ENCODE data around the gene SORCS1. TPM values are rescaled to one million over a fixed set of nuclear protein-coding genes. Genes with fewer than 3 reads are reported as not detected.

The SORCS1 gene
- total RNA-seq, 1 experiment from 2014 or later, result not detected

- DNase-seq, result no peak
- Histone ChIP-seq H3F3A (ENCODE audit: insufficient read depth, low read depth) (no peaks in the 10 kb centered on the region), H4K20me1 (ENCODE audit: insufficient read depth) (no peaks in the 10 kb centered on the region), H3K9me3 (ENCODE audit: insufficient read depth, low read depth) (no peaks in the 10 kb centered on the region), H3K9me2 (ENCODE audit: insufficient read depth) (no peaks in the 10 kb centered on the region), H3K27ac (no peak overlapping the region), H3K36me3 (ENCODE audit: low read depth) (no peaks in the 10 kb centered on the region), H3K27me3 (ENCODE audit: insufficient read depth, low read depth) (no peaks in the 10 kb centered on the region), H3K4me1 (replicated peaks; ENCODE audit: insufficient read depth) (no peaks in the 10 kb centered on the region), H2AFZ (no peak overlapping the region), H3K4me3 (no peak overlapping the region), H3K4me2 (no peak overlapping the region), H3K79me2 (ENCODE audit: low read depth) (no peaks in the 10 kb centered on the region)
- TF ChIP-seq CTCF (conservative IDR thresholded peaks at IDR 0.05) (no peak), EZH2 (IDR thresholded peaks at IDR 0.05; ENCODE audit: low read depth) (no peak)
- intact Hi-C loops (cut with micrococcal nuclease; ENCODE audit: unreplicated experiment), result no loop called here
- CTCF ChIA-PET, result no interaction called here
- POLR2A ChIA-PET (ENCODE audit: unreplicated experiment), result no interaction called here
- no TSS peak for BruUV-seq (replicated peaks)
Measured at GRCh38 chr10:106595281-106595680, 569.2 kb downstream of the SORCS1 start.

GRCh38 chr10:106593876-106594275 lies 570.6 kb downstream of the SORCS1 start:
- no TSS peak for BruUV-seq (replicated peaks)
- ChIA-PET POLR2A (ENCODE audit: unreplicated experiment) (no interaction called here), CTCF (no interaction called here)
- Histone ChIP-seq H2AFZ (no peak overlapping the region), H3K4me1 (replicated peaks; ENCODE audit: insufficient read depth) (no peaks in the 10 kb centered on the region), H3K4me3 (no peak overlapping the region), H3F3A (ENCODE audit: insufficient read depth, low read depth) (no peaks in the 10 kb centered on the region), H3K27ac (no peak overlapping the region), H3K79me2 (ENCODE audit: low read depth) (no peaks in the 10 kb centered on the region), H3K27me3 (ENCODE audit: insufficient read depth, low read depth) (no peaks in the 10 kb centered on the region), H3K9me3 (ENCODE audit: insufficient read depth, low read depth) (no peaks in the 10 kb centered on the region), H3K9me2 (ENCODE audit: insufficient read depth) (no peaks in the 10 kb centered on the region), H3K4me2 (no peak overlapping the region), H3K36me3 (ENCODE audit: low read depth) (no peaks in the 10 kb centered on the region), H4K20me1 (ENCODE audit: insufficient read depth) (no peaks in the 10 kb centered on the region)
- intact Hi-C loops (cut with micrococcal nuclease; ENCODE audit: unreplicated experiment), result no loop called here
- DNase-seq, result no peak
- TF ChIP-seq CTCF (conservative IDR thresholded peaks at IDR 0.05) (no peak), EZH2 (IDR thresholded peaks at IDR 0.05; ENCODE audit: low read depth) (no peak)

- H3K27me3 ChIP-seq (ENCODE audit: insufficient read depth, low read depth), result no peaks in the 10 kb centered on the region
- H4K20me1 ChIP-seq (ENCODE audit: insufficient read depth), result no peaks in the 10 kb centered on the region
- H3K27ac ChIP-seq, result no peak overlapping the region
- no peak for TF ChIP-seq EZH2 (IDR thresholded peaks at IDR 0.05; ENCODE audit: low read depth)
- BruUV-seq (replicated peaks), result no TSS peak
- H3F3A ChIP-seq (ENCODE audit: insufficient read depth, low read depth), result no peaks in the 10 kb centered on the region
- no peaks in the 10 kb centered on the region for H3K36me3 ChIP-seq (ENCODE audit: low read depth)
- H3K4me3 ChIP-seq, result no peak overlapping the region
- no peaks in the 10 kb centered on the region for H3K9me2 ChIP-seq (ENCODE audit: insufficient read depth)
- no peaks in the 10 kb centered on the region for H3K9me3 ChIP-seq (ENCODE audit: insufficient read depth, low read depth)
- intact Hi-C loops (cut with micrococcal nuclease; ENCODE audit: unreplicated experiment), result no loop called here
- POLR2A ChIA-PET (ENCODE audit: unreplicated experiment), result no interaction called here
- DNase-seq, result no peak
- no peaks in the 10 kb centered on the region for H3K79me2 ChIP-seq (ENCODE audit: low read depth)
- H2AFZ ChIP-seq, result no peak overlapping the region
- H3K4me1 ChIP-seq (replicated peaks; ENCODE audit: insufficient read depth), result no peaks in the 10 kb centered on the region
- CTCF ChIA-PET, result no interaction called here
- no peak overlapping the region for H3K4me2 ChIP-seq
Measured at GRCh38 chr10:106592396-106592795, 572.1 kb downstream of the SORCS1 start.

GRCh38 chr10:106582291-106582690 lies 582.2 kb downstream of the SORCS1 start:
- Histone ChIP-seq H3K4me2 (no peak overlapping the region), H3K4me1 (replicated peaks; ENCODE audit: insufficient read depth) (no peaks in the 10 kb centered on the region), H3K27ac (no peak overlapping the region), H3K9me2 (ENCODE audit: insufficient read depth) (no peaks in the 10 kb centered on the region), H3F3A (ENCODE audit: insufficient read depth, low read depth) (no peaks in the 10 kb centered on the region), H2AFZ (no peak overlapping the region), H4K20me1 (ENCODE audit: insufficient read depth) (no peaks in the 10 kb centered on the region), H3K9me3 (ENCODE audit: insufficient read depth, low read depth) (no peaks in the 10 kb centered on the region), H3K36me3 (ENCODE audit: low read depth) (no peaks in the 10 kb centered on the region), H3K79me2 (ENCODE audit: low read depth) (no peaks in the 10 kb centered on the region), H3K4me3 (no peak overlapping the region), H3K27me3 (ENCODE audit: insufficient read depth, low read depth) (no peaks in the 10 kb centered on the region)
- CTCF ChIA-PET, result no interaction called here
- intact Hi-C loops (cut with micrococcal nuclease; ENCODE audit: unreplicated experiment), result no loop called here
- DNase-seq, result no peak
- no TSS peak for BruUV-seq (replicated peaks)
- no peak for TF ChIP-seq EZH2 (IDR thresholded peaks at IDR 0.05; ENCODE audit: low read depth)
- TF ChIP-seq CTCF (conservative IDR thresholded peaks at IDR 0.05), result no peak
- POLR2A ChIA-PET (ENCODE audit: unreplicated experiment), result no interaction called here

All from PC-9 (cell line).